Kidney (tissue), 14 donors: ENCODE data around the gene CTNND2. TPM values are rescaled to one million over a fixed set of nuclear protein-coding genes. Genes with fewer than 3 reads are reported as not detected.

Source experiments
- DNase-seq, 5 donors: peaks; one replicate each; pipeline ENCODE4 v3.0.0-alpha.2; 2013 to 2020
- FAIRE-seq: peaks from 2 replicates; lab custom pipeline; 2012; peaks lifted over from hg19 to GRCh38; lab: Jason Lieb, UNC
- H3K27ac ChIP-seq, 2 donors: one replicate each; pipeline ENCODE4 v1.7.0; 2013; ENCODE audit warnings: low read depth in 2 of 2, low read length in 2 of 2, inconsistent platforms in 1 of 2
- H3K27me3 ChIP-seq: one replicate; pipeline ENCODE4 v1.7.1; 2013; ENCODE audit warnings: low read length, inconsistent platforms; ENCODE audit not compliant: control insufficient read depth, insufficient read depth
- H3K36me3 ChIP-seq, 3 donors: one replicate each; pipeline versions ENCODE4 v1.7.0 to v1.7.1; 2013; ENCODE audit warnings: low read length in 3 of 3, control low read depth in 1 of 3, inconsistent platforms in 1 of 3; ENCODE audit not compliant: insufficient read depth in 3 of 3, control insufficient read depth in 2 of 3
- H3K4me1 ChIP-seq, 3 donors: one replicate each; pipeline versions ENCODE4 v1.7.0 to v1.7.1; 2013; ENCODE audit warnings: low read length in 3 of 3, inconsistent platforms in 1 of 3, low read depth in 1 of 3; ENCODE audit not compliant: control insufficient read depth in 2 of 3, insufficient read depth in 2 of 3
- H3K4me3 ChIP-seq, 3 donors: one replicate each; pipeline versions ENCODE4 v1.7.0 to v1.8.1; 2013; ENCODE audit warnings: low read length in 3 of 3, control low read depth in 1 of 3, inconsistent platforms in 1 of 3
- H3K9ac ChIP-seq, 3 donors: one replicate each; pipeline versions ENCODE4 v1.7.0 to v1.7.1; 2013; ENCODE audit warnings: low read length in 3 of 3, control low read depth in 1 of 3, inconsistent platforms in 1 of 3
- H3K9me3 ChIP-seq, 3 donors: one replicate each; pipeline versions ENCODE4 v1.7.0 to v1.7.1; 2013; ENCODE audit warnings: low read length in 3 of 3, control low read depth in 1 of 3, inconsistent platforms in 1 of 3; ENCODE audit not compliant: control insufficient read depth in 2 of 3, insufficient read depth in 1 of 3
- CTCF ChIP-seq: IDR thresholded peaks from 3 replicates; pipeline ENCODE4 v1.5.1; 2012; ENCODE audit warnings: mild to moderate bottlenecking, moderate library complexity, borderline replicate concordance; ENCODE audit not compliant: insufficient read depth; ENCODE audit errors: extremely low read depth
- intact Hi-C: fragments of 100-400 bp; cut with DNase I; formaldehyde crosslinking; loops from one replicate; pipeline ENCODE4 v1.11.1; 2022
- polyA plus RNA-seq: library from polyadenylated mRNA; stranded (reverse); fragments of 350-450 nt; fragmentation: Illumina TruSeq; extraction: RNeasy Lipid Tissue Mini Kit (QIAGEN cat#74804); gene quantifications from one replicate; pipeline ENCODE4 v1.2.3, GENCODE V29; 2014; ENCODE audit warnings: low read depth, low replicate concordance; ENCODE audit not compliant: insufficient read depth
- total RNA-seq: library from RNA; stranded (reverse); fragmentation: NEBNext Ultra II Directional; extraction: Animal tissue kit (Norgen Biotek cat#: 25700); gene quantifications from one replicate; pipeline ENCODE4 v1.2.1, GENCODE V29; 2021
- donor health status: control.
- donor health status: control.
- donor health status: control.
- donor health status: control.
- donor health status: control.
- donor health status: DM: yes; HTN: yes; CAD: no.
- donor health status: Normal renal cell carcinoma (clear cell type).

Gene CTNND2
- total and polyA plus RNA-seq, 2 donors from 2014 or later, result 0.15 to 0.79 TPM

GRCh38 chr5:11504065-11504885 lies 400.0 kb downstream of the CTNND2 start:
- Histone ChIP-seq H3K4me3 (no peak overlapping the region), H3K36me3 (no peaks in the 10 kb centered on the region), H3K27me3 (no peaks in the 10 kb centered on the region), H3K4me1 (no peaks in the 10 kb centered on the region), H3K9ac (no peak overlapping the region), H3K27ac (no peak overlapping the region), H3K9me3 (no peaks in the 10 kb centered on the region)
- intact Hi-C loops, result no loop called here
- no peak for TF ChIP-seq CTCF
- no peak for FAIRE-seq
- DNase-seq, result no peak

GRCh38 chr5:11502783-11503182 lies 401.5 kb downstream of the CTNND2 start:
- no peak overlapping the region for H3K9ac ChIP-seq
- no peaks in the 10 kb centered on the region for H3K4me1 ChIP-seq
- no peak overlapping the region for H3K27ac ChIP-seq
- TF ChIP-seq CTCF, result no peak
- H3K36me3 ChIP-seq, result no peaks in the 10 kb centered on the region
- no peaks in the 10 kb centered on the region for H3K27me3 ChIP-seq
- intact Hi-C loops, result no loop called here
- H3K4me3 ChIP-seq, result no peak overlapping the region
- no peak for FAIRE-seq
- H3K9me3 ChIP-seq, result no peaks in the 10 kb centered on the region
- no peak for DNase-seq

GRCh38 chr5:11497651-11498050 lies 406.6 kb downstream of the CTNND2 start:
- Histone ChIP-seq H3K4me3 (no peak overlapping the region), H3K27ac (no peak overlapping the region), H3K9ac (no peak overlapping the region), H3K9me3 (no peaks in the 10 kb centered on the region), H3K27me3 (no peaks in the 10 kb centered on the region), H3K36me3 (no peaks in the 10 kb centered on the region), H3K4me1 (no peaks in the 10 kb centered on the region)
- FAIRE-seq, result no peak
- DNase-seq, result no peak
- no peak for TF ChIP-seq CTCF
- intact Hi-C loops, result no loop called here
